KG1 (cell line): Measurements from ENCODE around the gene SLC35G6.
"Not testable (repeated sequence)": the region's sequence is repeated elsewhere in the genome, so short reads cannot be mapped to it uniquely, and the experiment has no call there.

Experiments
- DNase-seq: peaks from one replicate; lab custom pipeline; 2025; lab: John Stamatoyannopoulos, UW

Gene SLC35G6

DNA sequence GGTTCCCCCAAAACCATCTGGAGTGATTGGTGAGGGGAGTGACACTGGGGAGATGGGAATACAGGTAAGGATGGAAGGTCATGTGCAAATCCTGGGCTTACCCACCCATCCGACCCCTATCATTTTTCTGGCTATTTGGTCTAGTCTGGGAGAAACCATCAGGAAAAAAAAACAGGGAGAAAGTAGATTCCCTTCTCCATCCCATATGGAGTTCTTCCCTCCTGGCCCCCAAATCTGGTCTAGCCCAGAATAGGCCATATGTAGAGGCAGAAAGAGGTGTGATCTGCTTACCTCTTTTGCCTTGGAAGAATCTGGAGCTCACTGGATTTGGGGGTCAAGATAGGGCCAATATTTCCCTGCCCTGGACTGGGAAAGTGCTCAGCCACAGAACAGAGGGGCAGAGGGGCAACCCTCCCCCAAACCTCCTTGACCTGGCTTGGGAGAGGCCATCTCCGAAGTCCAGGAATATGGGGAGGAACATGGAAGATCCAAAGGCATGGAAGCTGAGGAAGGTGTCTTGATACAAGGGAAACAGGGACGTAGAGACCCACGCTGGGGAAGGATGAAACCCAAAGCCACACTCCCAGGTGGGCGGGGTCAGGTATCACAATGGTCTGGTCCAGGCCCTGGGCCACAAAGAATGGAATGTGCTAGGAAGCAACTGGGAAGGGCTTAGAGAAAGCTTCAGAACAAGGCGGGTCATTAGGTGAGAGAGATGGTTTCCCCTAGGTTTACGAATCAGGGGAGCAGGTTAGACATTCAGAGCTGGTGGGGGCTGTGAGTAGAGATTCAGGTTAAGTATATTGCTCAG lies 20.2 kb upstream of the SLC35G6 start:
- DNase-seq = no peak

DNA sequence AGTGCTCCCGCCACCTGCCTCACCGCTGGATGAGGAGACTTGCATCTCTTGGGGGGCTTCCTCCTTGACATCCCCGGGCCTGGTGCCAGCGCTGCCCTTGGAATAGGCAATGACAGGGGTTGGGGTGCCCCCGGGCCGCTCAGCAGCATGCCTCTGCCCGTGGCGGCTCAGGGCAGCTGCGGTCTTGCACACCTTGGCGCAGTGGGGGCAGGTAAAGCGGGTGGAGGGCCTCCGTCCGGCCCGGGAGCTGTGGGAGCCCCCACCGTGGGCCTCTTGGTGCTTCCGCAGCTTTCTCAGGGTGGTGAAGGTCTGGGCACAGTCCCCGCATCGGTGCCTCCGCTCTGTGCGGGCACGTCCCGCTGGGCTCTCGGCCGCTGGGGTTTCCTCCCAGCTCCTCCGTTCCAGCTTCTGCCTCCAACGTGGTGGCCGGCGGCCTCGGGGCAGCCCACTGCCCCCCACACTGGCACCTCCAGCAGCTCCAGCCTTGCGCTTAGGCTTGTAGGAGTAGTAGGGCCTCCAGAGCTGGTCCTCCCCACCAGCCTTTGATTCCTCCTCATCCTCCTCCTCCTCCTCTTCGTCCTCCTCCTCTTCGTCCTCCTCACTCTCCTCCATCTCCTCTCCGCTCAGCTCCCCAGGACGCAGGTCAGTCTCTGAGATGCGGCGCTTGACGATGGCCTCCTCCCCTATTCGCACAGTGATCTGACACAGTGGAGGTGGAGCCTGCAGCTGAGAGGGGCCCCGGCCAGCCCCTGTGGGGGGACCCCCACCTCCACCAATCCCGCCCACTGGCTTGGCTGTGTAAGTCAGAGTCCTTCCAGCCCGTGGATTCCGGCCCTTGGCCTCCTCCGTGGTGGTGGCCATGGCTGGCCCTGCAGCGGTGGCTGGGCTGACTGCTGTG lies 18.5 kb upstream of the SLC35G6 start:
- no peak for DNase-seq

DNA sequence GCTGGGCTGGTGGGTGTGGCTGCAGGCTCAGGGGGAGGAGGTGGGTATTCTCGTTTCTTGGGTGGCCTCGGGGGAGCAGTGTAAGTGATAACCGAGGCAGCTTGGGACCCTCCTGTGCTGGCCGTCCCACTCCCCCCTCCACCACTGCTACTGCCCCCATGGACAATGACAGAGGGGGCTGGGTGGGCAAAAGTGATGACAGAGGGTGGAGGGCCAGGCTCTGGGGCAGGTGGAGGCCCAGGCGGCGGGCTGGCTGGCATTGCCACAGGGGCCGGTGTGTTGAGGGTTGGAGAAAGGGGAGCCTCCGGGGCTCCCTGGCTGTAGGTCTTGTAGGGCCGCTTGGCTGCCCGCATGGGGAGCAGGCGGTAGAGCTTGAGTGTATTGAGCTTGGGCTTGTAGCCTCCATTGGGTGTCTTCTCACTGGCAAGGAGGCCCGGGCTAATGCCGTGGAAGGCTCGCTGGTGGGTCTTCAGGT lies 17.8 kb upstream of the SLC35G6 start:
- no peak for DNase-seq

DNA sequence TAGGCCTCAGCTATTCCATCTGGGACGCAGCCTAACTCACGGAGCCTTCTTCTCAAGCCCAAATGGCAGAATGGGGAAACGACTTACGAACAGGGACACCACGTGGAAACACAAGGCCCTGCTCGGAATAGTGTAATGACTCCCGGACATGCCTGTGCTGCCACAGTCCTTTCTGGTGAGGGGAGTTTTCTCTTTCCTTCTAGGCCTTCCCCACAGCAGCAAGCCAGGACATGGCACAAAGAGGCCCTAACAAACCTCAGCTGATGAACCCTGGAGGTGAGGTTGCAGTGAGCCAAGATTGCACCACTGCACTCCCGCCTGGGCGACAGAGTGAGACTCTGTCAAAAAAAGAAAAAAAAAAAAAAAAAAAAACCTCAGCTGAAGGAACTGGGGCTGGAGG lies 17.2 kb upstream of the SLC35G6 start:
- DNase-seq = no peak

DNA sequence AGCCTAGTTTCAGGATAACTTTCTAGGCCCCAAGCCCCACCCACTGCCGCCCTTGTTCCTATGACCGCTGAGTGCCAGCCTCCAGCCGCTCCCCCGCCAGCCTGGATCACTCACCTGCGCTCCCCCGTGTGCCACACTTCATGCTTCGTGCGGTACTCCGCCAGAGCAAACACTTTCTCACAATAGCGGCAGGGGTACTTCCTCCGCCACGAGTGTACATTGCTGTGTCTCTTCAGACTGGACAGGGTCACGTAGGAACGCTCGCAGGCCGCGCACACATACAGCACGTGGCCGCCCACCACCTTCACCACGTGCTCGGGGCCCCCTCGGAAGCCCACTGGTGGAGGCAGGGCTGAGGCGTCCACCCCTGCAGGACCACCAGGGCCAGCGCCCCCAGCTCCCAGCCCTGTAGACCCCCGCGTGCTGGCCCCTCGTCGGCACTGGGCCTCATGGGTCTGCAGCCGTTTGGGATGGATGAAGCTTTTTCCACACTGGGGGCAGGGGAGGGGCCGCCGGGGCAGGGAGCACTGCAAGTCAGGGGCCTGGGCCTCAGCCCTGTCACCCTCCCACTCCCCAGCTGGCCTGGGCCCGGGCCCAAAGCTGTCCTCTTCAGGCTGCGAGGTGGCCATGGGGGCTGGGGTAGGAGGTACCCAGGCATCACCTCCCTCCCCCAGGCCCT lies 15.5 kb upstream of the SLC35G6 start:
- no peak for DNase-seq

- DNase-seq = no peak
These were observed 15.0 kb upstream of the SLC35G6 start for GRCh38 chr17:7466318-7466638.

- DNase-seq = no peak
These were observed 14.5 kb upstream of the SLC35G6 start for GRCh38 chr17:7466639-7467341.

DNA sequence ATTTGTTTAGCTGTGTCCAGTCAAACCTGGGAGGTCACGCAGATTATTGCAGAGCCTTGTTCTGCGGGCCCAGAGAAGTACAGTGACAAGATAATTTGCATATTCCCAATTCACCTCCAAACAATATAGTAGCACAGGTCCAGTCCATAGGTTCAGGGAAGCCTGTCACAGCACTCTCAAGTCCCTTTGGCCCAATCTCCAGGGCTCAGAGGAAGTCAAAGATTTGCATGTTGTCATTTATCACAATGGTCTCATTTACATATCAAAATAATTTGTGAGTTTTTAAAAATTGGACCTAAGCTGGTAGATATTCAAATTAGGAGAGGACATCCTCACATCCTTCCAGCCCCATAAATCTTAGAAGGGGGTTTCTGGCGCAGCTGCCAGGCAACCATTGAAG lies 13.7 kb upstream of the SLC35G6 start:
- no peak for DNase-seq

DNA sequence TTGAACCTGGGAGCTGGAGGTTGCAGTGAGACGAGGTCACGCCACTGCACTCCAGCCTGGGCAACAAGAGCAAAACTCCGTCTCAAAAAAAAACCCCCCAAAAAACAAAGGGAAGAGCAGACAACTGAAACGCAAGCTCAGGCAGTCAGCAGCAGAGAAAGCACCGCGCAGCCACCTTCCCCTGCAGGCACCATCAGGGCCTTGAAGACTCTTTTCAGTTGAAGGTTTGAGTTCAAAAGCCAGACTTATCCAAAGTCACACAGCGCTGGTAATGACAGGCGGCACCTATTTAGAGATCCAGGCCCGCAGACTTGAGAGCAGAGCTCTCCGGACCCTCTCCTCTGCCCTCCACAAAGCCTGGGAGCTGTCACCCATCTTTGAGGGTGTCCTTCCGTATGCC lies 13.0 kb upstream of the SLC35G6 start:
- no peak for DNase-seq

DNA sequence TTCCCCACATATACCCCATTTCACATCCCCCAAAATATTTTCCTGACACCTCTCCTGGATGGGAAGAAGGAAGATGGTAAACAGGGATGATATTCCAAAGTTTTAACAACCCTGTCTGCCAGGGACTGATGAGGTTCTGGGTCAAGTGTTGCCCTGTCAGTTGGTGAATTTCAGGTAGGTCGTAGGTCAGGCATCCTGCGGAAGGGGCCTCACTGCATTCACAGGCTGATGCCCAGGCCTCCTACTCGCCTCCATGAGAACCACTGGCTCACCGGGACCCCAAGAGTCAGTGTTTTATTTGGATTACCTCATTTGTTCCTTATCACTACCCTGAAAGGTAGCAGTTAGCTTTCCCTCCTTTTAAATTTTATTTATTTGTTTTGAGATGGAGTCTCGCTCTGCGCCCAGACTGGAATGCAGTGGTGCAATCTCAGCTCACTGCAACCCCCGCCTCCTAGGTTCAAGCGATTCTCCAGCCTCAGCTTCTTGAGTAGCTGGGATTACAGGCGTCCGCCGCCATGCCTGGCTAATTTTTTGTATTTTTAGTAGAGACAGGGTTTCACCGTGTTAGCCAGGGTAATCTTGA lies 12.3 kb upstream of the SLC35G6 start:
- no peak for DNase-seq

- not testable (repeated sequence) for DNase-seq
These were observed 11.4 kb upstream of the SLC35G6 start for GRCh38 chr17:7469843-7470242.

DNA sequence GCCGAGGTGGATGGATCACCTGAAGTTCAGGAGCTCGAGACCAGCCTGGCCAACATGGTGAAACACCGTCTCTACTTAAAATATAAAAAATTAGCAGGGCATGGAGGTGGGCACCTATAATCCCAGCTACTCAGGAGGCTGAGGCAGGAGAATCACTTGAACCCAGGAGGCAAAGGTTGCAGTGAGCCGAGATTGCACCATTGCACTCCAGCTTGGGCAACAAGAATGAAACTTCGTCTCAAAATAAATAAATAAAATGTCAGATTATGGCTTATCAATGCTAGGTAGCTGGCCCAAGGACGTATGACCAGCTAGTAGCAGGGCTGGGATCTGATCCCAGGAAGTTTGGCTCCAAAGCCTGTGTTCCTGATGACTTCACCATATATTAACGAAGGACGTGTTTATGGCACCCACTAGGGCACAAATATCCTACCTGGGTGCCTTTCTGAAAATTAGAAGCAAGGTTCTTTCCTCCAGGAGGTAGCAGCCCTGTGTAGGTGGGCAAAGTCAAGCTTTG lies 10.7 kb upstream of the SLC35G6 start:
- DNase-seq = not testable (repeated sequence)

GRCh38 chr17:7471729-7472128 lies 9.5 kb upstream of the SLC35G6 start:
- DNase-seq = no peak

DNA sequence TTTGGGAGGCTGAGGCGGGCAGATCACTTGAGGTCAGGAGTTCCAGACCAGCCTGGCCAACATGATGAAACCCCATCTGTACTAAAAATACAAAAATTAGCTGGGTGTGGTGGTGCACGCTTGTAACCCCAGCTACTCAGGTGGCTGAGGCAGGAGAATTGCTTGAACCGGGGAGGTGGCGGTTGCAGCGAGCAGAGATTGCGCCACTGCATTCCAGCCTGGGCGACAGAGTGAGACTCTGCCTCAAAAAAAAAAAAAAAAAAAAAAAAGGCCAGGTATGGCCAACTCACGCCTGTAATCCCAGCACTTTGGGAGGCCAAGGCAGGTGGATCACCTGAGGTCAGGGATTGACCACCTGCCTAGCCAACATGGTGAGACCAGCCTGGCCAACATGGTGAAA lies 6.5 kb upstream of the SLC35G6 start:
- DNase-seq = not testable (repeated sequence)

DNA sequence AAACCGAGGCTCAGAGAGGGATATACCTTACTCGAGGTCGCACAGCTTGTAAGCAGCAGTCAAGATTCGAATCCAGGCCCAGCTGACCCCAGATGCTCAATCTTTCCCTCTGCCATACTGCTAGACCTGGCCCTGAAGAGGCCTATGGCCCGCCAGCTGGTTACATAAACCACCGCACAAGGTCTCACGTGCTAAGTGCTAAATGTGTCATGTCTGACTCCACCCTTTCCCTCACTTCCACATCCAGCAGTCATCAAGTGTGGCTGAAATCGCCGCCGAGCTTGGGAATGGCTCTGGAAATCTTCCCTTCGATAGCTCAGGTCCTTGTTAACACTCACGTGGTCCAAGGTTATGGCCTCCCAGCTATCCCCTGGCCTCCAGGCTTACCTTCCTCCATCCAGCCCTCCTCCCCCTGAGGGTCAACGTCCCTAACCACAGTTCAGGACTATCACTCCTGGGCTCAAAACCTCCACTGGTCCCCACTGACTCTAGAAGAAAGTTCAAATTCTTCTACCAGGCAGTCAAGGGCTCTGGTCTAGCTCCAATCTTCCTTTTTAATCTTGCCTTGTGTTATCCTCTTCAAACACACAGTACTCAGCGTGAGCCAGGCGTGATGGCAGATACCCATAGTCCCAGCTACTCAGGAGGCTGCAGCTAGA lies 5.4 kb upstream of the SLC35G6 start:
- no peak for DNase-seq

GRCh38 chr17:7476494-7476893 lies 4.8 kb upstream of the SLC35G6 start:
- no peak for DNase-seq

DNA sequence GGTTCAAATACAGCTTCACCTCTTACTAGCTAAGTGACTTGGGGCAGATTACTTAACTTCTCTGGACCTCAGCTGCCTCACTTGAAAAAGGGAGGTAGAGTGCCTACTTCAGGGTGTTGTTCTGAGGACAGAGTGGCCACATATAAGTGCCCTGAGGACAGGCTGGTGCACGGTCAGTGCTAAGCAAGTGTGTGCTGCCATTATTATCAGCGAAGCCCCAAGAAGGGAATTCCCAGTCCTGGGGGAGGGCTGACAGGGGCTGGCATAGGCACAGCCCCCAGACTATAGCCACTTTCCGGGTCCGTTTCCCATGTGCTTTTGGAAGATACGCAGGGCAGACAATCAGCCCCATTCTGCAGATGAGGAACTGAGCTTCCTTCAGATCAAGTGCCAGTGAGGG lies 4.3 kb upstream of the SLC35G6 start:
- DNase-seq = no peak

DNA sequence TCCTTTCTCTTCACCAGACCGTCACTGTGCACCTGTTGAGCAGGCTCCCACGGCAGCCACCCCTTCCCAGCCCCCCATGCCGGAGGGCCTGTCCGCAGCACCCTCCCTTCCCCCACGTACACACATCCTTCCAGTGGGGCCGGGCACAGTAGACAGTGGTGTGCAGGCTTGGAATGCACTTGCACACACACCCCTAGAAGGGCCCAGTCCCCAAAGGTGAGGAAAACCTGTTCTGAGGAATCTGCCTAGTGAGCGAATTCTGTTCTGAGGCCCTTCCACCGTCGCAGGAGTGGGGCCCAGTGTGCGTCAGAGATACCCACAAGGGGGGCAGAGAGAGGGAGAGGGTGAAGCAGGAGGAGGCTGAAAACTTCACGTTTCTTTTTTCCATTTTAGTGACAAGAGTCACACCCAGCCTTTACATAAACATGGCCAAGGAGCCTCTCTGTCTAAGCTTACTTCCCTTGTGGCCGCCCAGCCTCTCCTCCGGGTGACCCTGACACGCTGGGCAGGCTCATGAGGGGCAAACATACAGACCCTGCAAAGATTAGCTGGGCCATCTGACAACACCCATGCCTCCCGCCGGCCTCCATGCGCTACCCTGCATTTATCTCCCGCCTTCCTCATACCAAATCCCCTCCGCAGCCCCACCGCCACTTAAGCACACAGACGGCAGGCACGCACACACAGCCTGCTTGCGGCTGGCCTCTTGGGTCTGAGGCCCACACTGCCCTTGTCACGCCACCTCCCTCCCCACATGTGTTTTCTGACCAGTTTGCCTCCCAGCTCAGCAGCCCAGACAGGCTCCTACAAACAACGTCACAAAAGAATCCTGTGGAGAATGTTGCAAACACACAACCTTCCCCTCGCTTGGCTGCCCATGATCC lies 3.6 kb upstream of the SLC35G6 start:
- no peak for DNase-seq

DNA sequence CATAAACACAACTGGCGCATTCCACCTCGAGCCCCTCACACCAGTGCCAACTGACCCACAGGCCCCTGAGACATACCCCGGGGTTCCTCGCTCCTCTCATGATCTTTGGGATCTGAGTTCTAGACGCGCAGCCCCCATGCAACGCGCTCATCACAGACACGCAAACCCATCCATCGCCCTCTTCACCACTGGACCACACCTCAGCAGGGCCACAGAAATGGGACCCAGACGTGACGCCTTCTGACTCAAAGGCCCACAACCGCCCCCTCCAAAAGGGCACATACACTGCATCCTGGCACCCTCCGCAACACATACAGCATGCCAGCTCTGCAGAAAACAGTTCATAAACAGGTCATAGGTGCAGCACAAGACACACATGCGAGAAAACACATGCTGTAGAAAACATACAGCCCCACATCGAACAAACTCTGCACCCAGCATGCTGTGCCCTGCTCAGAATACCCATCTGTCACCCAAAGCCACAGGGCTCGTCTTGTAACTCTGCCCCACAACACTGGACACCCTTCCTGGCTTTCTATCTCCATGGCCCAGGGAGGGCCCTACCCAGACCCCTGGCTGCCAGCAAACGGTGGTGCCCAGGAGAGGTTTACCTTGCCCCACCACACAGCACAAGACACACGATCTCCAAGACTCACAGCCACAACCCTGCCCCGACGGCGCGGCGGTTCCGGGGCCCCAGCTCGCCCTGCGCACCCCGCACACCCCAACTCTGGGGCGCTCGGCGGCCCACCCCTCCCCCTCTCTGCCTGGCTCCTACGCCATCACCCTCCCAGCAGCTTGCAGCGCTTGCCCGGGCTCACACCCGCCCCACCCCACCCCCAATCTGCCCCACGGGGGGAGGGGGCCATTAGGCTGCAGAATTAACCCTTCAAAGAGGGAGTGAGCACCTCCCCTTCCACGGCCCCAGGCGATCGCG lies 2.7 kb upstream of the SLC35G6 start:
- DNase-seq = no peak
